Stimulated activated CD4-positive, alpha-beta T cell treated with anti-CD3 and anti-CD28 coated beads, Interleukin-1b, Interleukin-23, amount 100 ng/mL, for 24 hours (primary cell): Measurements from ENCODE around the gene ABHD17B.
"Not testable (repeated sequence)": the region's sequence is repeated elsewhere in the genome, so short reads cannot be mapped to it uniquely, and the experiment has no call there.

Source experiments
- DNase-seq, 4 experiments: peaks; one replicate each; pipeline ENCODE4 v3.0.0-alpha.2; 2020; ENCODE audit warnings: low read depth in 4 of 4, low spot score in 1 of 4

The ABHD17B gene

GRCh38 chr9:71916834-71917534, 6.0 kb upstream of the ABHD17B start:
- DNase-seq = no peak

GRCh38 chr9:71915495-71915894, 4.5 kb upstream of the ABHD17B start:
- no peak for DNase-seq

- DNase-seq = no peak
Observed at GRCh38 chr9:71911908-71912335, 929 bp upstream of the ABHD17B start.

GRCh38 chr9:71910650-71911060, 338 bp downstream of the ABHD17B start:
- DNase-seq = peak in 1 of 4 experiments; percentile 2

- DNase-seq = peak in 3 of 4 experiments; percentile 10 to 34 (median 20)
Observed at GRCh38 chr9:71909887-71910649, 925 bp downstream of the ABHD17B start.

- DNase-seq = no peak
Observed at GRCh38 chr9:71908825-71909224, 2.2 kb downstream of the ABHD17B start.

- no peak for DNase-seq
Observed at GRCh38 chr9:71904076-71904475, 6.9 kb downstream of the ABHD17B start.

- DNase-seq = no peak
Observed at GRCh38 chr9:71901695-71902597, 9.0 kb downstream of the ABHD17B start.

GRCh38 chr9:71898756-71899155, 12.2 kb downstream of the ABHD17B start:
- not testable (repeated sequence) for DNase-seq

- no peak for DNase-seq
Observed at GRCh38 chr9:71897577-71897976, 13.4 kb downstream of the ABHD17B start.

- no peak for DNase-seq
Observed at GRCh38 chr9:71896761-71897160, 14.2 kb downstream of the ABHD17B start.

GRCh38 chr9:71895955-71896354, 15.0 kb downstream of the ABHD17B start:
- no peak for DNase-seq

- DNase-seq = no peak
Observed at GRCh38 chr9:71895117-71895516, 15.9 kb downstream of the ABHD17B start.

GRCh38 chr9:71891557-71892189, 19.3 kb downstream of the ABHD17B start:
- no peak for DNase-seq

GRCh38 chr9:71890042-71890679, 20.8 kb downstream of the ABHD17B start:
- no peak for DNase-seq

GRCh38 chr9:71887362-71887761, 23.6 kb downstream of the ABHD17B start:
- no peak for DNase-seq

GRCh38 chr9:71886541-71886940, 24.5 kb downstream of the ABHD17B start:
- no peak for DNase-seq

- DNase-seq = no peak
Observed at GRCh38 chr9:71886015-71886414, 25.0 kb downstream of the ABHD17B start.

GRCh38 chr9:71885467-71885866, 25.5 kb downstream of the ABHD17B start:
- DNase-seq = no peak

GRCh38 chr9:71884005-71884404, 27.0 kb downstream of the ABHD17B start:
- DNase-seq = no peak
